ENCODE results near the gene SEC61B. TPM values are rescaled to one million over a fixed set of nuclear protein-coding genes. Genes with fewer than 3 reads are reported as not detected.

The SEC61B gene
- total and polyA plus RNA-seq, 2 donors (not counting 3 experiments of a cell fraction or from before 2014, with no cell fraction given): 242 to 594 TPM

DNA sequence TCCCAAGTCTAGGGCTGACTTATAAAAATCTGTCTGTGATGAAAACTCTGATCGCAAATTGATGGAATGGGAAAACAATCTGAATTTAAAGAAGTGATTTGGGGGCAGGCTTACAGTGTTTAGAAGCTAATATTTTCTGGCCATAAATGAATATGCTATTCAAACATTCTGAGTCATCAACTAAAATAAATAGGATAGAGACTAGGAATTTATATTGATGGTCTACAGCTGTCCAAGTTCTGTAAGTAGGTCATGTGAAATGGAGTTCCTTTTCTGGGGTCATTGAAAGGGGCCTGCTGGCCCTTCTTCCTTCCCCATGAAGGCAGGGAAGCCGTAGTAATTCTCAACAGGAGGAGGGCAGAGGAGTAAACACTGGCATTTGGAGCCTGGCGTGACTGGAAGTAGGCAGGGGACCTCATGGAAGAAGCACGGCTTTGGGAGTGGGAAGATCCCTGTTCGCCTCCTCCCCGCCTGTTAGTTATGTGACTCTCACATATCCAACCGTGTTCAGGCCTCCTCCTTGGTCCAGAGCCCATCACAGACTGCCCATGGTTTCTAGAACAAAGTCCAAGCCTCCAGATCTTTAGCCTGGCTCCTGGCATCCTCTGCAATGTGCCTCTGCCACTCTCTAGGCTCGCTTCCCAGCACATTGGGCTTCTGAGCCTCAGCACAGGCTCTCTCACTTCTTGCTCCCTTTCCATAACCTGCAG lies 32.0 kb upstream of the SEC61B start:
- H3K36me3 ChIP-seq (ENCODE audit: control insufficient read depth in 2 of 2, extremely low read depth in 1 of 2, insufficient read depth in 2 of 2, low read length in 2 of 2): no peaks in the 10 kb centered on the region
- no peak overlapping the region for H3K9ac ChIP-seq (replicated peaks; ENCODE audit: extremely low read depth, insufficient read depth, low read length)
- DNase-seq (ENCODE audit: low read depth, low spot score) (no peak), FAIRE-seq (no peak)
- intact Hi-C loops (cut with micrococcal nuclease): no loop called here
- H3K9me3 ChIP-seq (replicated peaks; ENCODE audit: control insufficient read depth, insufficient read depth, low read length): no peaks in the 10 kb centered on the region
- H3K27me3 ChIP-seq (ENCODE audit: control insufficient read depth in 2 of 2, insufficient read depth in 2 of 2, low read length in 2 of 2): peaks cover 4 to 24% of the 10 kb centered on the region in 2 experiments
- H2AFZ ChIP-seq (ENCODE audit: low read depth, low read length): no peak overlapping the region
- dilution Hi-C loops (cut with MboI; ENCODE audit: extremely low pct_ligation_motif_present, low sequenced_read_pairs): no loop called here
- TF ChIP-seq EZH2 (IDR thresholded peaks at IDR 0.05; ENCODE audit: borderline replicate concordance, low read depth, low read length, severe bottlenecking) (no peak), MYC (IDR thresholded peaks at IDR 0.05; ENCODE audit: low read depth, low read length) (no peak), POLR2AphosphoS5 (IDR thresholded peaks at IDR 0.05; ENCODE audit: insufficient read depth, low read depth, low read length) (no peak)
- BruUV-seq (replicated peaks): no TSS peak
- CTCF ChIA-PET: interaction anchor here (1.4 kb wide), 1 partner anchor 10 kb away, joined by 4 read pairs; no protein-coding TSS in a partner anchor
- no peak overlapping the region for H3K27ac ChIP-seq (ENCODE audit: insufficient read depth, low read depth, low read length)
- H4K20me1 ChIP-seq (replicated peaks; ENCODE audit: control insufficient read depth, extremely low read depth, insufficient read depth, low read length): no peaks in the 10 kb centered on the region
- H3K4me2 ChIP-seq (ENCODE audit: insufficient read depth, low read length): no peak overlapping the region
- POLR2A ChIA-PET: no interaction called here
- H3K9me1 ChIP-seq (replicated peaks; ENCODE audit: control insufficient read depth, extremely low read depth, insufficient read depth, low read length): no peaks in the 10 kb centered on the region
- H3K79me2 ChIP-seq (ENCODE audit: control insufficient read depth, insufficient read depth, low read length): no peaks in the 10 kb centered on the region
- no peaks in the 10 kb centered on the region for H3K4me1 ChIP-seq (ENCODE audit: control insufficient read depth, extremely low read depth, insufficient read depth, low read length)
- H3K4me3 ChIP-seq (replicated peaks in 1 of 3; ENCODE audit: insufficient read depth in 1 of 3, low read depth in 1 of 3, low read length in 3 of 3): no peak overlapping the region

DNA sequence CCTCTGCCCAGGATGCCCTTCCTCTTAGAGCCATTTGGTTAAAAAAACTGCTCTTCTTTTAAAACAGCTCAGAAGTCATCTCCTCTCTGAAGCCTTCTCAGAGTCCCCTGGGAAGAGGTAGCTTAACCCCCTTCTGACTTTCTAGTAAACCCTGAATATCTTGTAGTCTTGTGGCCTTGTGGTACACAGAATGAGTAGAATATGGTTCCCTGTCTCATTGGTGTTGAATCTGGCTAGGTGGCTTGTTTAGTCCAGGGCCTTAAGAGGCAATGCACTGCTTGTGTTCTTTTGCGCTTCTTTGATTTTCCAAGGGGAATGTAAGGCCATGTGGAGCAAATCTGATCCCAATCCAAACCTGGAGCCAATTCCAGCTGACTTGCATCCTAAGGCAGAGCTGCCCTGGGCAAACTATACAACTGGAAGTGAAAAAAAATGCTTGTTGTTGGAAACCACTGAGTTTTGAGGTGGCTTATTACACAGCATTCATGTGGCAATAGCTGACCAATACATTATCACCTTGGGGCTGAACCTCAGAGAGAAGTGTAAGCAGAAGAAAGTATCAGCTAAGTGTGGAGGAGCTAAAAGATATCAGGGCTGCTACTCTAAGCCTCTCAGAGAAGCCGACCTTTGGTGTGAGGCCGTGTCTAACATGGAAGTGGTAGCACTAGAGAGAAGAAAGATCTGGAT lies 31.3 kb upstream of the SEC61B start:
- no peaks in the 10 kb centered on the region for H3K4me1 ChIP-seq (ENCODE audit: control insufficient read depth, extremely low read depth, insufficient read depth, low read length)
- FAIRE-seq (no peak), DNase-seq (ENCODE audit: low read depth, low spot score) (no peak)
- no peak overlapping the region for H3K9ac ChIP-seq (replicated peaks; ENCODE audit: extremely low read depth, insufficient read depth, low read length)
- ChIA-PET CTCF (no interaction called here), POLR2A (no interaction called here)
- H3K4me3 ChIP-seq (replicated peaks in 1 of 3; ENCODE audit: insufficient read depth in 1 of 3, low read depth in 1 of 3, low read length in 3 of 3): no peak overlapping the region
- no peaks in the 10 kb centered on the region for H3K36me3 ChIP-seq (ENCODE audit: control insufficient read depth in 2 of 2, extremely low read depth in 1 of 2, insufficient read depth in 2 of 2, low read length in 2 of 2)
- no peak overlapping the region for H2AFZ ChIP-seq (ENCODE audit: low read depth, low read length)
- BruUV-seq (replicated peaks): no TSS peak
- no peak overlapping the region for H3K4me2 ChIP-seq (ENCODE audit: insufficient read depth, low read length)
- TF ChIP-seq, protein P1, sequence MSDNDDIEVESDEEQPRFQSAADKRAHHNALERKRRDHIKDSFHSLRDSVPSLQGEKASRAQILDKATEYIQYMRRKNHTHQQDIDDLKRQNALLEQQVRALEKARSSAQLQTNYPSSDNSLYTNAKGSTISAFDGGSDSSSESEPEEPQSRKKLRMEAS (IDR thresholded peaks at IDR 0.05; ENCODE audit: insufficient read depth, insufficient read length): no peak
- TF ChIP-seq, protein P2, sequence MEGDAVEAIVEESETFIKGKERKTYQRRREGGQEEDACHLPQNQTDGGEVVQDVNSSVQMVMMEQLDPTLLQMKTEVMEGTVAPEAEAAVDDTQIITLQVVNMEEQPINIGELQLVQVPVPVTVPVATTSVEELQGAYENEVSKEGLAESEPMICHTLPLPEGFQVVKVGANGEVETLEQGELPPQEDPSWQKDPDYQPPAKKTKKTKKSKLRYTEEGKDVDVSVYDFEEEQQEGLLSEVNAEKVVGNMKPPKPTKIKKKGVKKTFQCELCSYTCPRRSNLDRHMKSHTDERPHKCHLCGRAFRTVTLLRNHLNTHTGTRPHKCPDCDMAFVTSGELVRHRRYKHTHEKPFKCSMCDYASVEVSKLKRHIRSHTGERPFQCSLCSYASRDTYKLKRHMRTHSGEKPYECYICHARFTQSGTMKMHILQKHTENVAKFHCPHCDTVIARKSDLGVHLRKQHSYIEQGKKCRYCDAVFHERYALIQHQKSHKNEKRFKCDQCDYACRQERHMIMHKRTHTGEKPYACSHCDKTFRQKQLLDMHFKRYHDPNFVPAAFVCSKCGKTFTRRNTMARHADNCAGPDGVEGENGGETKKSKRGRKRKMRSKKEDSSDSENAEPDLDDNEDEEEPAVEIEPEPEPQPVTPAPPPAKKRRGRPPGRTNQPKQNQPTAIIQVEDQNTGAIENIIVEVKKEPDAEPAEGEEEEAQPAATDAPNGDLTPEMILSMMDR (IDR thresholded peaks at IDR 0.05; ENCODE audit: extremely low read depth in 1 of 2, insufficient read depth in 1 of 2, low read depth in 1 of 2, low read length in 2 of 2): no peak
- TF ChIP-seq POLR2A (IDR thresholded peaks at IDR 0.05; ENCODE audit: low read depth, low read length) (no peak), FOS (IDR thresholded peaks at IDR 0.05; ENCODE audit: borderline replicate concordance, insufficient read depth, low read length) (no peak), GATA2 (IDR thresholded peaks at IDR 0.05; ENCODE audit: insufficient read depth, insufficient read length, low read depth, low read length) (no peak), MYC (IDR thresholded peaks at IDR 0.05; ENCODE audit: low read depth, low read length) (no peak), EZH2 (IDR thresholded peaks at IDR 0.05; ENCODE audit: borderline replicate concordance, low read depth, low read length, severe bottlenecking) (no peak), JUN (IDR thresholded peaks at IDR 0.05; ENCODE audit: borderline replicate concordance, insufficient read depth, insufficient read length, low read depth) (no peak), POLR2AphosphoS5 (IDR thresholded peaks at IDR 0.05; ENCODE audit: insufficient read depth, low read depth, low read length) (no peak)
- H3K79me2 ChIP-seq (ENCODE audit: control insufficient read depth, insufficient read depth, low read length): no peaks in the 10 kb centered on the region
- dilution Hi-C loops (cut with MboI; ENCODE audit: extremely low pct_ligation_motif_present, low sequenced_read_pairs) (no loop called here), intact Hi-C loops (cut with micrococcal nuclease) (no loop called here)
- no peaks in the 10 kb centered on the region for H3K9me1 ChIP-seq (replicated peaks; ENCODE audit: control insufficient read depth, extremely low read depth, insufficient read depth, low read length)
- no peaks in the 10 kb centered on the region for H4K20me1 ChIP-seq (replicated peaks; ENCODE audit: control insufficient read depth, extremely low read depth, insufficient read depth, low read length)
- peaks cover 4 to 27% of the 10 kb centered on the region in 2 experiments for H3K27me3 ChIP-seq (ENCODE audit: control insufficient read depth in 2 of 2, insufficient read depth in 2 of 2, low read length in 2 of 2)
- no peaks in the 10 kb centered on the region for H3K9me3 ChIP-seq (replicated peaks; ENCODE audit: control insufficient read depth, insufficient read depth, low read length)
- H3K27ac ChIP-seq (ENCODE audit: insufficient read depth, low read depth, low read length): no peak overlapping the region

All from endothelial cell of umbilical vein (primary cell).